GM18519 (cell line): Measurements from ENCODE around the gene STS.

Experiments
- ATAC-seq: cut with Tn5 transposase; IDR thresholded peaks from one replicate; pipeline ENCODE4 v1.9.1; 2021; ENCODE audit warnings: mild to moderate bottlenecking, moderate library complexity; ENCODE audit not compliant: unreplicated experiment, low FRiP score

STS gene

GRCh38 chrX:7147413-7147977, at the start of gene STS:
STS (plus strand) TSS chrX:7147712; CDS start chrX:7253200, 105,488 bp downstream.
- peak; percentile 21 for ATAC-seq

GRCh38 chrX:7100022-7100421, 47.5 kb upstream of the STS start:
- ATAC-seq: no peak

- no peak for ATAC-seq
Measured at GRCh38 chrX:7102119-7102518, 45.4 kb upstream of the STS start.

GRCh38 chrX:7106649-7107048, 40.9 kb upstream of the STS start:
- ATAC-seq: no peak

GRCh38 chrX:7108030-7108429, 39.5 kb upstream of the STS start:
- no peak for ATAC-seq

- ATAC-seq: no peak
Measured at GRCh38 chrX:7109049-7109531, 38.4 kb upstream of the STS start.

GRCh38 chrX:7109838-7110793, 37.4 kb upstream of the STS start:
- no peak for ATAC-seq

- ATAC-seq: peak; percentile 41
Measured at GRCh38 chrX:7110821-7111276, 36.7 kb upstream of the STS start.

GRCh38 chrX:7111518-7111917, 36.0 kb upstream of the STS start:
- ATAC-seq: no peak

GRCh38 chrX:7112071-7112470, 35.4 kb upstream of the STS start:
- ATAC-seq: no peak

- ATAC-seq: peak; percentile 69
Measured at GRCh38 chrX:7115557-7115956, 32.0 kb upstream of the STS start.

- no peak for ATAC-seq
Measured at GRCh38 chrX:7116081-7116480, 31.4 kb upstream of the STS start.

GRCh38 chrX:7117587-7117986, 29.9 kb upstream of the STS start:
- ATAC-seq: no peak

GRCh38 chrX:7119950-7120877, 27.3 kb upstream of the STS start:
- ATAC-seq: no peak

GRCh38 chrX:7120878-7121219, 26.7 kb upstream of the STS start:
- no peak for ATAC-seq

- no peak for ATAC-seq
Measured at GRCh38 chrX:7127056-7127455, 20.5 kb upstream of the STS start.

GRCh38 chrX:7131621-7132020, 15.9 kb upstream of the STS start:
- ATAC-seq: no peak

GRCh38 chrX:7132335-7133049, 15.0 kb upstream of the STS start:
- ATAC-seq: peak; percentile 68

- no peak for ATAC-seq
Measured at GRCh38 chrX:7133050-7133440, 14.5 kb upstream of the STS start.

GRCh38 chrX:7134981-7135380, 12.5 kb upstream of the STS start:
- ATAC-seq: no peak
